GM12801 (cell line): ENCODE results near the gene NLN.

Source experiments
- CTCF ChIP-seq: IDR thresholded peaks from one replicate; pipeline ENCODE4 v1.5.1; 2011; ENCODE audit warnings: control low read depth; ENCODE audit not compliant: insufficient read length; ENCODE audit errors: extremely low read depth

NLN gene

GRCh38 chr5:65767565-65767964 lies 45.6 kb downstream of the NLN start:
- TF ChIP-seq CTCF = no peak

- TF ChIP-seq CTCF = no peak
Measured at GRCh38 chr5:65768723-65769346, 46.8 kb downstream of the NLN start.

- no peak for TF ChIP-seq CTCF
Measured at GRCh38 chr5:65769539-65769938, 47.5 kb downstream of the NLN start.

GRCh38 chr5:65771266-65771665 lies 49.3 kb downstream of the NLN start:
- no peak for TF ChIP-seq CTCF

- TF ChIP-seq CTCF = no peak
Measured at GRCh38 chr5:65774346-65774745, 52.3 kb downstream of the NLN start.

GRCh38 chr5:65775476-65775875 lies 53.5 kb downstream of the NLN start:
- TF ChIP-seq CTCF = no peak

- no peak for TF ChIP-seq CTCF
Measured at GRCh38 chr5:65776441-65777141, 54.6 kb downstream of the NLN start.

GRCh38 chr5:65778126-65778525 lies 56.1 kb downstream of the NLN start:
- no peak for TF ChIP-seq CTCF
